Activated CD4-positive, alpha-beta T cell treated with anti-CD3 and anti-CD28 coated beads for 48 hours (primary cell): ENCODE data around the gene SEPTIN5.

ENCODE experiments used
- DNase-seq: peaks from one replicate; pipeline ENCODE4 v3.0.0-alpha.2; 2020

SEPTIN5 gene

DNA sequence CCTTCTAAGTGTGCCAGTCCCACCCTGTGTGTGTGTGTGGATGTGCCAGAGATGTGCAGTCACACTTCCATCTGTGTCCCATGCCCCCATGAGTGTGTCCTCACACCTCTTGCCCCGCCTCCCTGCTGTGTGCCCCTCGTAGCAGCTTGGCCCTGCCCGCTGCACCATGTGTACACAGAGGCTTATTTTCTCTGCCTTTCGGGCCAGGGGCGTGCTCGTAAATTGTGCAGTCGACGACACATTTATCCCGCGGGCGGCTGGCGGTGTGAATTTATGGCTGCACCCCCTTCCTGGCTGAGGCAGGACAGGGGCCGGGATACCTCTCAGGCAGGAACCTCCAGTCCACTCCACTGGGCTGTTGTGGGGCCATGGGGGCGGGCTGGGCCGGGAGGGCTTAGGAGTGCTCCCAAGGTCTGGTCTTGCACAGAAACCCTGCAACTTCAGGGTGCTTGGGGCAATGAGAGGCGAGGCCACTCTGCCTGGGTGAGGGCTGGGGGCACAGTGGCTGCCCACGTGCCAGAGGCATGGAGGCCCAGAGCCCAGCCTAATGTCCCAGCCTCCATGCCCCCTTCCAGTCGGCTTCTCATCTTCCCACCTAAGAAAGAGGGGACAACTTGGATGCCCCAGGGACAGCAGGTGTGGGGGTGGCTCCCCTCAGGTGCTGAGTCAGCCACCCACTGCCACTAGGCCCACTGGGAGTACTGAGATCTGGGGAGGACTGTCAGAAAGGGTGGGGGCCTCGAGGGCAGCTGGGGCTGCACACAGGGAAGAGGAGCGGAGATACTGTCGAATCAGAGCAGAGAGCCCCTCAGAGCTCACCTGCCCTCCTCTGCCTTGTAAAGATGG, 21.6 kb downstream of the SEPTIN5 start:
- no peak for DNase-seq

GRCh38 chr22:19737846-19738663, 23.8 kb downstream of the SEPTIN5 start:
- DNase-seq, result no peak

DNA sequence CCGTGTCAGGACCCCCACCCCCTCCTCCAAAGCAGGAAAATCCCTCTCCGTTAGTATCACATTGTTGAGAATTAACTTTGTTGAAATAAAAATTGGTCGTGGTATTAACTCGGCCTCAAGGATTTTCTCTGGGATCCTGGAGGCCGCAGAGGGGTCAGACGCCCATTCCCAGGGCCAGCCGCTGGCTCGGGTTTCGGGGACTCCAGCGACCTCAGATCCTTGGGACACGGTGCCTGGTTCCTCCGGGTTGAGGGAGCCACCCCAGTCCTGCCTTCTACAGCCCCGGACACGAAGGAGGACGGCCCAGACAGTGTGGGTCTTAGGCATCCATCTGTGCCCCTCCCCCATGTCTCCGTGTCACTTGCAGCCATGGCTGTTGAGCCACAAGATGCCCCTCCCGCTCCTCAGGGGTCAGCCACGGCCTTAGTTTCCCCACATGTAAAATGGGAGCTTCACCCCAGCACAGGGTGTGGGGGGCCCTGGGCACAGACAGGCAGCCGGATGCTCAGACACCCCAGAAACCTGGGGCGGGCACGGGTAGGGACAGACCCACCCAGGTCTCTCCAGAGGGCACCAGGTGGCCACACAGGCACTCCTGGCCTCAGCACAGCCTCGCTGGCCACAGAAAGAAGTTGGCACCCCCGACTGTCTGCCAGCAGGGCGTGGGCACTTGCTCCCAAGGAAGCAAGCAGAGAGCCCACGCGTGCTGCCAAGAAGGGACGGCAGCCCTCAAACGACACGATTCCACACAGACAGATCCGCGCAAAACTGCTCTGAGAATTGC, 24.6 kb downstream of the SEPTIN5 start:
- DNase-seq, result no peak

DNA sequence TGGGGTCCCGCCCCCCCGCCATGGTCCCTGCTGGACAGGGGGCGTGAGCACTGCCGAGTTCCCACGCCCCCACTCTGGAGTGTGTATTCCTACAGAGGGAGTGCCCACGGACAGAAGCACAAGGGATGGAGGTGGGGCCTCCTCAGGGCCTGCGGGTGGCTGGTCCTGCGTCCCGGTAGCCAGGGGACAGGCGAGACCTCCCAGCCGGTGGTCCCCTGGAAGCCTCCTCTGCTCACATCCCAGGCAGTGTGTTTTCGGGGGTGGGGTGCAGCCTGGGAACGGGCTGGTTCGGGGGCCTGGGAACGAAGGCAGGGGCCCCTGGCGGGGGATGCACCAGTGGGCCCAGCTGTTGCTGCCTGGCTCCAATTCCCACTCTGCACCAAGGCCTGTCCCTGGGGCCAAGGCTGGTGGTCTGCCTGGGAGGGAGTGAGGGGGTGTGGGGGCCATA, 25.2 kb downstream of the SEPTIN5 start:
- DNase-seq, result no peak

- no peak for DNase-seq
These were observed 25.7 kb downstream of the SEPTIN5 start for GRCh38 chr22:19739911-19740449.

GRCh38 chr22:19740586-19740985, 26.3 kb downstream of the SEPTIN5 start:
- no peak for DNase-seq

DNA sequence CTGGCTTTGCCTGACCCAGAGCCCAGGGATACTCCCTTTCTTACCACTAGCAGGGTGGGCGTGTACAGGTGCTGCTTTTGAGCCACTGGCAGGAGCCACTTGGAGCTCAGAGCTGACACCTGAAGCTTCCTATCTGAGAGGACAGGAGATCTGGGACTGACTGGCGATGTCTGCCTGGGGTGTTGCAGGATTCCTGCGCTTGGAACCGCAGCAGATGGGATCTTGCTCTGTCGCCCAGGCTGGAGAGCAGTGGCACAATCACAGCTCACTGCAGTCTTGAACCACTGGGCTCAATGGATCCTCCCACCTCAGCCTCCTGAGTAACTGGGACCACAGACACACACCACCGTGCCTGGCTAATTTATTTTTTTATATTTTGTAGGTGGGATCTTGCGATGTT, 26.8 kb downstream of the SEPTIN5 start:
- DNase-seq, result no peak

GRCh38 chr22:19742160-19743066, 28.1 kb downstream of the SEPTIN5 start:
- DNase-seq, result no peak

- DNase-seq, result no peak
These were observed 28.8 kb downstream of the SEPTIN5 start for GRCh38 chr22:19743081-19743480.

DNA sequence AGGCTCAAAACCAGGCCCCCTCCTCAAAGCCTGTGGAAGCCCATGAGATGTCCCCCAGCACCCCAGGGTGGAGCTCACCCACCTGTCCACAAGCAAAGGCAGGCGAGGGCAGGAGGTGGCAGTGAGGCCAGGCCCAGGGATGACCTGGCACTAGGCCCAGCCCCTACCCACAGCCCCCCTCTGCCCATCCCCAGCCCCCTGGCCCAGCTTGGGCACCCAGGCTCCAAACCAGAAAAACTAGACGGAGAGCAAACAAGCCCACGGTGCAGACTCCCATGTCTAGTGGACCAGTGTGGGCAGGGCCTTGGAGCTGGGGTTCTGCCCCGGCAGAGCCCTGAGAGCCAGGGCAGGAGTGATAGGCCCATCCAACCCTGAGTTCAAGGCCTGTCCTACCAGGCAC, 29.3 kb downstream of the SEPTIN5 start:
- DNase-seq, result no peak

DNA sequence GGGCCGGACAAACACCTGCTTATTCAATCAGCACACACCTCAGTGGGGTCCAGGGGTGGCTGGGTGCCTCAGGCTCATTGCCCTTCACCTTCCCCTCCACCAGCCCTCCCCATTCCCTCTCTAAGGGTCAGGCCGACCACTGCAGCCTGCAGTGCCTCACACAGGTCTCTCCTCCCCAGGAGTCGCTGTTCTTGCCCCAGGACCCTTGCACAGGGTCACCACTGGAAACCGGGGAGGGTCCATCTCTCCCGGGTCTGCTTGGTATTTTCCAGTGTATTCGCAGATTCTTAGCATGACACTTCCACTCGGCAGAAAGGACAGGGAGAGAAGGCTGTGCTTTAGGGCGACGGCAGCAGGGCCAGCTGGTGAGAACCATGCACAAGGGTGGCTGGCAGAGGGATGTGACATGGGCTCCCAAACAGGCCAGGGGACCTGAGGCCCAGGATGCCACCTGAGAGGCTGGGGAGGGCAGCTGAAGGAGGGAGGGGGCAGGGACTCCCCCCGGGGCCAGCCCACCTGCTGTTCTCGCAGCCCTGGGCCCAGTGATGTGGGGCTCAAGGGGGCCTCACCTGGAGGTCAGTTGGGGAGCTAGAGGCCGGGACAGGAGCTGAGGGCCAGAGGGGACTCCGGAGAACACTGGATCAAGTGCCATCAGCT, 30.2 kb downstream of the SEPTIN5 start:
- DNase-seq, result no peak

GRCh38 chr22:19745155-19746101, 31.1 kb downstream of the SEPTIN5 start:
- DNase-seq, result no peak

- DNase-seq, result no peak
These were observed 32.4 kb downstream of the SEPTIN5 start for GRCh38 chr22:19746726-19747125.

DNA sequence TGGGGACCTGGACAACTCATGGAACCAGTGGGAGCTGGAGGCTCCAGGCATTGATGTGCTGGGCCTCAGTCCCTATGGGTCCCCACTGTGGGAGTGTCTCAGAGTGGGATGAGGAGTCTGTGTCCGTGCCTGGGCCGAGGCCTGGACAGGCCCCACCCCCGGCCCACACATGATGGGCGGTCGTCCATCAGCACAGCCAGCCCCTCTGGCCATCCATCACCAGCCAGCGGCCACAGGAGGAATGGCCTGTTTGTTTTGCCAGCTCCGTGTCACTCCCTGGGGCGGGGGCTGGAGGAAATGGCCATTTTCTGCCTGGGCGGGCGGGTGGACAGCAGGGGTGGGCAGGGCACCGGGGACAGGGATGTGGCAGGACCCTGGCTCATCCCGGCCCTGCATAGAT, 33.2 kb downstream of the SEPTIN5 start:
- no peak for DNase-seq

DNA sequence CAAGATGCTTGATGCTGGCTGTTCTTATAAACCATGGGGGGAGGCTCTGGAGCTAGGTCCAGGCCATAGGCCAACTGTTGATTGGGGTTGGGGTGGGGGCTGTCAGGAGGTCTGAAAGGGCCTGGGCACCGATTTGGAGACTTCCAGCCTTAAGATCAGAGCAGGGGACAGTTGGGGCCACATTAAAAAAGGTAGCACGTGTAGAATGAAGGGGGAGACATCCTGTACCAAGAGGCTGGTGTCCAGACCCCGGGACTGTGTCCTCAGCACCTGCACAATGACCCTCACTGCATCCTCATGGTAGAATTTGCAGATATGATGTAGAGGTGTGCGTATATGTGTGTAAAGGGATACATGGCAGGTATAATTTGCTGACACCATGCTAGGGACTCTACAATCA, 33.8 kb downstream of the SEPTIN5 start:
- no peak for DNase-seq

GRCh38 chr22:19748991-19749664, 34.8 kb downstream of the SEPTIN5 start:
- DNase-seq, result no peak

DNA sequence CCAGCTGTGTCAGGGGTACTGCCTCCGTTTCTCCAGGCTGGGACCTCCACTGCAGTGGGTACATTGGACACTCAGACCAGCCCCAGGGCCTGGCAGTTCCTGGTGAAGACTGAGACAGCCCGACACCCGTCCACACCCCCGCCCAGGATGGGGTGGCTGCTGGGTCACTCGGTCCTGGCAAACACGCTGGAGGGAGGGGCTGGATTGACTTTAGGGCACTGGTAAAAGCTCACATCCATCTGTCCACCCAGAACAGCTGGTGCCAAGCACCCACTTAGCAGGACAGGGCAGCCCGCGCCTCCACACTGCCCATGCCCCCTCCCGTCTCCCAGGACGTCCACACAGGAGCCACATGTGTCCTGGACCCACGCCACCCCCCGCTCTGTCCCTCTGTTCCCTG, 35.6 kb downstream of the SEPTIN5 start:
- DNase-seq, result no peak

GRCh38 chr22:19750507-19751490, 36.5 kb downstream of the SEPTIN5 start:
- no peak for DNase-seq
